Sciatic nerve (tissue), 2 donors: ENCODE data around the gene ISG20. TPM values are rescaled to one million over a fixed set of nuclear protein-coding genes. Genes with fewer than 3 reads are reported as not detected.
"Not testable (repeated sequence)": the region's sequence is repeated elsewhere in the genome, so short reads cannot be mapped to it uniquely, and the experiment has no call there.

Experiments used
- ATAC-seq: fragments of 200-7000 bp; cut with Tn5 transposase; one replicate; pipeline ENCODE4 v1.9.1; 2020; ENCODE audit warnings: mild to moderate bottlenecking, moderate library complexity
- DNase-seq: peaks from one replicate; pipeline ENCODE4 v3.0.0-alpha.2; 2020; ENCODE audit warnings: low spot score
- intact Hi-C: fragments of 100-400 bp; cut with DNase I; formaldehyde crosslinking; loops from one replicate; pipeline ENCODE4 v1.14.2; 2022
- total RNA-seq: library from RNA; stranded (reverse); fragmentation: NEBNext Ultra II Directional; extraction: Animal tissue kit (Norgen Biotek cat#: 25700); gene quantifications from one replicate; pipeline ENCODE4 v1.2.1, GENCODE V29; 2021
- donor health status: DM: no; HTN: no; CAD: no.
- donor health status: DM: no; HTN: no; CAD: no.

The ISG20 gene
- total RNA-seq, 1 donor from 2014 or later = 20.2 TPM

DNA sequence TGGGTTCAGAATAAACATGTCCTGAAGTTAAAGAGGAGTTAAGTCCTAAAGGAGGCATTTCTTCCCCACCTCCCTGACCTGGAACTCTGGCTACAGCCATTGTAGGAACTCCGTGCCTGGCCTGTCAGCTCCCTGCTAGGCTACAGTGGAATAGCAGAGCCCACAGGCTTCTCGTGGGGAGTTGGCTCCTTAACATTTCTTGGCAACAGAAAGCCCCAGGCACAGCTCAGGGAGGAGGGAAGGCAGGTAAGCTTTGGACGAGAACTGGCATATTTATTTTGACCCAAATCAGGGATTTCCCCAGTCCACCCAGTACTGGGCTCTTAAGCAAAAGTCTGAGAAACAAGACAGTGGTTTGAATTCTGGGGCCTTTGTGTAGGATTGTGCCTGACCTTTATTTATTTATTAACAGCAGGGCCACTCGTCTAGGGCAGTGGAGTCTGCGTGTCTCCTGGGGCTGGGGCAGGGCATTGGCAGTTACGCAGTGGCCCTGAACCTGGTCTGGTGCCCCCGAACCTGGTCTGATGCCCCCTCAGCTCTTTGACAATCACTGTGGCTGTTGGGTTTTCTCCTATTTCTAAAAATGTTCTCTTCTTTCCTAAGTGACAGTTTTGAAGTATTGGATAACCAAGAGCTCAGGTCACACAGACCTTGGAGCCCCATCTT lies 7.9 kb upstream of the ISG20 start:
- intact Hi-C loops = no loop called here
- DNase-seq = no peak
- ATAC-seq = no peak

DNA sequence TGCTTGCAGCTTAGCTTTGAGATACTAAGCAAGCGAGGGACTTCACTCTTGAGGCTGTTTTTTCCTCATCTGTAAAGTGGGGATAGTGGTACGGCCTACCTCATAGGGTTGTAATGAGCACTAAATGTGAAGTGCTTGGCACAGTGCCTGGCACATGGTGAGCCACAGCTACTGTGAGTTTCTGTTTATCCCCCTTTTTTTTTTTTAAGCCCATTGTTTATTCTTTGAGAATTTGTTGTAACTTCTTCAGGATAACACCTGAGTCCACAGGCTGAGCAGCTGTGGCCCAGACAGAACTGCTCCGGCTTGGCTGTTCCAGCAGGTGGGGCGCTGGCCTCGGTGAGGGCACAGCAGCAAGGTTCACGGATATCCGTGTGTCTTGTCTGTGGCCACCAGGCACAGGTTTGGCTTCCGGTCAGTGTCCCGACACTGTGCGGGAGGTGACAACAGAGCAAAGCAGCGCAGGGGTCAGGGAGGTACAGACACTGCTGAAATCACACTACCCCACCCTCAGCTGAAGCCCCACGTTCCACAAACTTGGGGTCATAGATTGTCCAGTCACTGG lies 7.3 kb upstream of the ISG20 start:
- ATAC-seq = no peak

DNA sequence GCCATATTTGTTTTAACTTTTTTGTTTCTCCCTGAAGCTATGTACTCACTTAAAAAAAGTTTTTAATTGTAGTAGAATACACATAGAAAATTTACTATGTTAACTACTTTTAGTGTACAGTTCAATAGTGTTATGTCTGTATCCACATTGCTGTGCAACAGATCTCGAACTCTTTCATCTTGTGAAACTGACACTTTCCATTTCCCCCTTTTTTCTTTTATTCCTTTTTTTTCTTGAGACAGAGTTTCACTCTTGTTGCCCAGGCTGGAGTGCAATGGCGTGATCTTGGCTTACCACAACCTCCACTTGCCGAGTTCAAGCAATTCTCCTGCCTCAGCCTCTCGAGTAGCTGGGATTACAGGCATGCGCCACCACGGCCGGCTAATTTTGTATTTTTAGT lies 6.0 kb upstream of the ISG20 start:
- DNase-seq = peak; percentile 8
- intact Hi-C loops, ATAC-seq: not testable (repeated sequence)

More for the DNA sequence above, 7.3 kb upstream of the ISG20 start:
- no peak for DNase-seq
- intact Hi-C loops = no loop called here

DNA sequence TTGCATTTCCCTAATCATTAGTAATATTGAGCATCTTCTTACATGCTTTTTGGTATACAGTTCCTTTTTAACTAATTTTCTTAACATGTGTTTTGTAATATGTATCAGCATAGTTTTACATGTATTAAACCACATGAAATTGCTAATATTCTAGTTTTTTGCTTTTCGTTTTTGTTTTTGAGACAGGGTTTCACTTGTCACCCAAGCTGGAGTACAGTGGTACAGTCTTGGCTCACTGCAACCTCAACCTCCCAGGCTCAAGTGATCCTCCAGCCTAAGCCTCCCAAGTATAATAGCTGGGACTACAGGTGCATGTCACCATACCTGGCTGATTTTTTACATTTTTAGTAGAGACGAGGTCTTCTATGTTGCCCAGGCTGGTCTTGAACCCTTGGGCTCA lies 4.4 kb upstream of the ISG20 start:
- no peak for ATAC-seq
- no peak for DNase-seq
- intact Hi-C loops = no loop called here

DNA sequence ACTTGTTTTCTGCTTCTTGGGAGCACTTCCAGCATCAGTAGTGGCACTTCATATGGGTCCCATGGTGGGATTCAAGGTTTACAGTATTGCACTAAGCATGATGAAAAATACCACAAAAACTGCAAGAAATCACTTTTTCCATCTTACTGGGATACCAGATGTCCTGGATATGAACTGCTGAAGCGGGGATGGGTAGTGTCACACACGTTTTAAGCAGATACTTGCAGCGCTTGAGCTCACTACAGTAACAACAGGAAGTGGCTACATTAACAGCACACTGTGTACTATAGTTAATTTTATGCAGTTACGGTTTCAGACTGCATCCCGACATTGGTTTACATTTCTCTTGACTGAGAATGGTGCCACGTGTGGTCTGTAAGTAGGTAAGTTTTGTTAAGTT lies 3.5 kb upstream of the ISG20 start:
- ATAC-seq (no peak), DNase-seq (no peak)
- intact Hi-C loops = no loop called here

DNA sequence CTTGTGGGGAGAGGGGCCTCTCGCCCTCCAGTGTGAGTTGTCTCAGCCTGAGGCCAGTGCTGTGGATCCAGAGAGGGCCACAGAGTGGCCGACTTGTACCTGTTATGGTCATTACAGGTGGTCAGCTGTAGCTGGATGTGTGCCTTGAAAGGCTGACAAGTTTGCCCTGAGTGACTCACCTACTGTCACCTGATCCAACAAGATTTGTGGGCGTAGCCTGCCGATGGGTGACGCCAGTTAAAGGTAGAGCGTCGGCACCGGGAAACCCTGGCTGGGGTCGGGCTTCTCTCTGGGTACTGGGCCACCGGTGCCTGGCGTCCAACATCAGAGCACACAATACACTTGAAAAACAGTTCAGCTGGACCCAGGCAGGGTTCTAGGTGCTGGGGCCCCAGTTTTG lies 2.8 kb upstream of the ISG20 start:
- intact Hi-C loops = no loop called here
- no peak for DNase-seq
- ATAC-seq = no peak

DNA sequence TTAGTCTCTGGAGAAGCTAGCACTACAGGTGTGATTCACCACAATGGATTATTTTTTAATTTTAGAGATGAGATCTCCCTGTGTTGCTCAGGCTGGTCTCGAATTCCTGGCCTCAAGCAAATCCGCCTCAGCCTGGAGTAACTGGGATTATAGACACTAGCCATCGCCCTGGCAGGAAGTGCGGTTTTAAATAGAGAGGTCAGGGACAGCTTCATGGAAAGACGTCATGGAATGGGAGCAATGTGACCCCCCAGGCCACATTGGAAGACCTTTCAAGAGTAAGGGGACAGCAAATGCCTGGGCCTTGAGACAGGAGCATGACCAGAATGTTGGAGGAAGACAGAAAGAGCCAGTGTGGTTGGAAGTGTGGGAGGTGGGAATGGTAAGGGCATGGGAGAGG lies 2.2 kb upstream of the ISG20 start:
- no peak for ATAC-seq
- intact Hi-C loops = no loop called here
- no peak for DNase-seq

DNA sequence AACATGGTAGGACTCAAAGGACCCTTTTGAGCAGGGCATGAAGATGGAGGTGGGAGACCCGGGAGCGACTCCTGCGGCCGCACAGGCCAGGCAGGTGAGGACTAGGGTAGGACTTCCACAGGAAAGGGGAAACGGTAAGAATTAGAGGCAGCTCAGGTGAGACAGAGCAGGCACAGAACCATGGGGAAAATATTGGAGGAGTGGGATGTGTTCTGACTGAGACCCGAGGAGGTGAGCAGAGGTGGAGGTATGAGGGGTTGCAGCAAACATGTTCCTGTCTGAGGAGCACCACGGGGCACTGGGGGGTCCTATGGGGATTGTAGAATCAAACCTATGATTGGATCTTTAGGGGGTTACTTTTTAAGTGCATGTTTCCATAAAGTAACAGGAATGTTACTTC lies 1.4 kb upstream of the ISG20 start:
- peak; percentile 27 for DNase-seq
- no peak for ATAC-seq
- intact Hi-C loops = no loop called here

DNA sequence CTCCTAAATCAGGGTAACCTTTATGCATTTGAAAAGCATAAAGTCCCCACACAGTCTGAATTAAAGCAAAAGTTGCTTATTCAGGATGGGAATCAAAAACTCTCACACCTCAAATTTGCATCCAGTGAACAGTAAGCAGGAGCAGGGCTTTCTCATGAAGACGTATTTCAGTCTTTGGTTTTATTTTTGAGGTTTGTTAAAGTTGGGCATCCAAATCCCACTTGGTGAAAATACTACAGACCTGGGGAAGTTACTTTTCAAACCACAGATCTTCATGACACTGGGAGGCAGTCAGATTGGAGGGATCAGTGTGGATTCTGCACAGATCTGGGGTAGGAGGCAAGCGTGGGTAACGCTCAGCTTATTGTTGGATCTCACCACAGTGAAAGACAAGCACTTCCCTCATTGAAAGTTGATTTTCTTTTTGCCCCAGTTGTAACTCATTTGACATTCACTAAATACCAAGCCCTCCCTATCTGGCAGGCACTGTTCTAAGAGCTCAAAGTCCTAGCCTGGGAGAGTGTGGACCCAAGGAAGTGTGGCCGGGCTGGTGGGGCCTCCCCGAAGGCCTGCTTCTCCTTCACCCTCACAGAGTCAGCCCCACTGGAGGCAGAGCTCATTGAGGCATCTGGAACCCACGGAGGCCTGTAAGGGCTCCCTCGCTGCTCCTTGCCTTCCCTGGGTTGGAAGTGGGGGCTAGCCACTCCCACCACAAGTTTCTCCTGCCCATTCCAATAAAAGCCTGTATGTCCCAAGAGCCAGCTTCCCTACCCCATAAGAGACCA lies 783 bp upstream of the ISG20 start:
- ATAC-seq = peak; percentile 29
- DNase-seq = peak; percentile 64
- intact Hi-C loops = no loop called here

DNA sequence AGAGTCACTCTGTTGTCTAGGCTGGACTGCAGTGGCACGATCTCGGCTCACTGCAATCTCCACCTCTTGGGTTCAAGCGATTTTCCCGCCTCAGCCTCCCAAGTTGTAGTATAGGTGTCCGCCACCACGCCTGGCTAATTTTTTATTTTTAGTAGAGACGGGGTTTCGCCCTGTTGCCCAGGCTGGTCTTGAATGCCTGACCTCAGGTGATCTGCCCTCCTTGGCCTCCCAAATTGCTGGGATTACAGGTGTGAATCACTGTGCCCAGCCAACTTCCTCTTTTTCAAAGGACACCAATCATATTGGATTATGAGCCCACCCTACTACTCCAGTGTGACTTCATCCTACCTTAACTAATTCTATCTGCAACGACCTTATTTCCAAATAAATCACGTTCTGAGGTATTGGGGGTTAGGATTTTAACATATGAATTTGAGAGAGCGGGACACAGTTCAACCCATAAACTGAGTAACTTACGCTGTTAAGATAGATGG lies 3.2 kb downstream of the ISG20 start:
- no peak for ATAC-seq
- DNase-seq = peak; percentile 48
- intact Hi-C loops = no loop called here

DNA sequence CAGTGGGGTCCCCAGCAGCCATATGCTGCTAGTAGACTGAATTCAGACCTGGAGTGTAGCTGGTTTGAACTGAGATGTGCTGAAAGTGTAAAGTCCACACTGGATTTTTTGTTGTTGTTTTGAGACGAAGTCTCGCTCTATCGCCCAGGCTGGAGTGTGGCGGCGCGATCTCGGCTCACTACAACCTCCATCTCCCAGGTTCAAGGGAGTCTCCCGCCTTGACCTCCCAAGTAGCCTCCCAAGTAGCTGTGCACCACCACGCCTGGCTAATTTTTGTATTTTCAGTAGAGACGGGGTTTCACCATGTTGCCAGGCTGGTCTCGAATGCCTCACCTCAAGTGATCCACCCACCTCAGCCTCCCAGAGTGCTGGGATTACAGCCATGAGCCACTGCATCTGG lies 3.7 kb downstream of the ISG20 start:
- ATAC-seq, intact Hi-C loops: not testable (repeated sequence)
- peak; percentile 45 for DNase-seq

DNA sequence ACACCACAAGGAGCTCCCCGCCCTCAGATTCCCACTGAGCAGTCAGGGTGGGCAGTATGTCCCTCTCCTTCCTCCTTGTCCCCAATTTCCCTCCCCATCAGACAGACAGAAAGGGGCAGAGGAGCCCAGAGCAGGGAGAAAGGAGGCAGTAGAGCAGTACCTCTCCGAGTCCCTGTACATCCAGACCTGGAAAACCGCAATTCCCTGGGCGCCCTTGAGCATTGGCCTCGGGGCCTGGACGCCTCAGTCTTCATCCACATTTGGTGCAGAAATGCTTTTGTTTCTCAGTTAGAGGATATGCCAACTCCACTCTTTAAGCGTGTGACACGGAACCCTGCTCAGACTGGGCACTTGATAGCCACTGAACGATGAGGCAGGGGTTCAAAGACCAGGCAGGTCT lies 5.9 kb downstream of the ISG20 start:
- ATAC-seq = no peak
- intact Hi-C loops = no loop called here
- DNase-seq = peak; percentile 53

DNA sequence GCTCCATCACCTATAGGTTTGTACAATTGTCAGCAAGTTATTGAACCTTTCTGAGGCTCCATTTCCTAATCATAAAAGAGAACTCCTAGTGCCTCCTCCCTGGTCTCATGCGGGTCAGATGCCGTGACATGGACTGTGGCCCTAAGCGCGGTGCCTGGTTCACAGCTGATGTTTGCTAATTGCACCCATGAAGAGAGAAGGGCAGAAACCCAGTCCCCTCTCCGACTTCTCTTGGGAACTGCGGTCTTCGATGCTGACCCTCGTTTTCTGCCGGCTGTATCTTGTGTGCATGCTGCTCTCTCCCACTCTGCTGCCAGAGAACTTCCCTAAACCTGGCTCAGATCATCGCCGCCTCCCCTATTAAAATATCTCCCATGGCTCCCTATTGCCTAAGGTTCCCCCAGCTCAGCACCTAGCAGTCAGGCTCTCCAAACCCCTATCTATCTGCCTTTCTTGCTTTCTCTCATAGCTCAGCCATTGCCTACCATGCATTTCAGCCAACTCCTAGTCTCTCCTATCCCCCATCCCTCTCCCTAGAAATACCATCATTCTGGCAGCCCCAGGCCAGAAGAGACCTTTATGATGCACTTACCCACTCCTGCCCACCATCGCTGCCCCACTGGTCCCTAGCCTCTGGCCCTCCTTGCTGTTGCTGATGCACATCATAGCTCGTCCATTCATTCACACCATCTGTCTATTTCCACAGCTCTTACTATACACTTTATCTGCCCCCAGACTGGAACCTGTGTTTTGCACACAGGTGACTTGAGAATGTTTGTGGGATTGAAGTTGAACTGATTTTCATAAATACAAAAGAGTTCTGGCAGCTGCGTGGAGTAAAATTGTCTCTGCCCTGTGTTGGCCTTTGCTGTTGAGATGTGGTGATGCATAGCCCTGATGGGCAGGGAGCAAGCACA lies 6.6 kb downstream of the ISG20 start:
- no peak for ATAC-seq
- intact Hi-C loops = loop anchor here (2.0 kb wide), 1 partner anchor 79 kb away; no protein-coding TSS in a partner anchor
- peak; percentile 27 for DNase-seq

DNA sequence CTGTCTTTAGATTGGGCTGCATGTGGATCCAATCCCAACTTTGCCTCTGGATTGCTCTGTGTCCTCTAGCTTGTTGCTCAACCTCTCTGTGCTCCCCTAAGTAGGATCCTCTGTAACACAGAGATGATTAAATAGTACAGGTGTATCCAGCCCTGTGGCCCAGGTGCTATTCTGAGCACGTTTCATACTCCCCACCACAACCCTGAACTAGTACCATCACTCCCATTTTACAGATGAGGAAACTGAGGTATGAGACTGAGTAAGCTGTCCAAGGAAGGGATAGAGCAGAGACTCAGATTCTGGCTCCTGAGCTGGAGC lies 7.2 kb downstream of the ISG20 start:
- ATAC-seq (no peak), DNase-seq (no peak)
- intact Hi-C loops = loop anchor here (2.0 kb wide), 1 partner anchor 79 kb away; no protein-coding TSS in a partner anchor

DNA sequence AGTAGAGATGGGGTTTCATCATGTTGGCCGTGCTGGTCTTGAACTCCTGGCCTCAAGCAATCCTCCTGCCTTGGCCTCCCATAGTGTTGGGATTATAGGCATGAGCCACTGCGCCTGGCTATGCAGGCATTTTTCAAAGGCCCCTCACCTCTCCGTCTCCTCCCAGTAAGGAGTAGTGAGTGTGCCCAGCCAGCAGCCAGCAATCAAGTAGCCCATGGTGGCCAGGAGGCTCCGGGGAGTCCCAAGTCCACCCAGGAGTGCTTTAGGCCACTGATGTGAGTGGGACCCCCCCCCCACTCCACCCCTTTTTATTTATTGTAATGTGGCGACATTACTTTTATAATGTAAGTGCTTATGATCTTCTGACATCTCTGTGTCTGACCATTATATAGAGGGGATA lies 8.1 kb downstream of the ISG20 start:
- DNase-seq = peak; percentile 44
- no peak for ATAC-seq
- intact Hi-C loops = loop anchor here (2.0 kb wide), 1 partner anchor 78 kb away; no protein-coding TSS in a partner anchor

DNA sequence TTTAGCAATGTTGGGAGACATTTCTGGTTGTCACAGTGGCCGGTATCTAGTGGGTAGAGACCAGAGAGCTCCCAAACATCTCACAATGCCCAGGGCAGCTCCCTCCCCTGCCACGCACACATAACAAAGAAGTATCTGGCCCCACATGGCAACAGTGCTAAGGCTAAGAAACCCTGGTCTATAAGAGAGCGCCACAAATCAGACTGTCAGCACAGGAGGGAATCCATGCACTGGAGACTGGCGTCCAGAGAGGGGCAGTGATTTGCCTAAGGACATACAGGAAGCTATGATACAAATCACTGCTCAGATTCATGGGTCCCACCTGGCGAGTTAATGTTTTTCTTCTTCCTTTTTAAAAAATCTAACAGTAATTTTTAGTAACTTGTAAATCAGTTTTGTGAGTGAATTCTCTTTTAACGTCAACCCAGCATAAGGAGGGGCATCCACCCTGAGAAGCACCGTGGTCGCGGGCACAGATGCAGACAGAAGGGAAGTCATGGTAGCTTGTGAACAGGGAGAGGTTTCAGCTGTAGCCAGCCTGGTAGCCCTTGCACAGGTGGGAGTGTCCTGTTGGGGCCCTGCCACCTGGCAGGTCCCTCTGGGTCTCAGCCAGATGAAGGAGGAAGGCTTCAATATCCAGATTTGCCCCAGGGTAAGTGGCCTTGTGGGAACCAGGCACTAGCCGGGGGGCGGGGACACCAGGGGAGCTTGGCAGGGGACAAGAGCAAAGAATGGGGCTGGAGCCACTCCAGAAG lies 8.7 kb downstream of the ISG20 start:
- ATAC-seq (no peak), DNase-seq (peak; percentile 54)

DNA sequence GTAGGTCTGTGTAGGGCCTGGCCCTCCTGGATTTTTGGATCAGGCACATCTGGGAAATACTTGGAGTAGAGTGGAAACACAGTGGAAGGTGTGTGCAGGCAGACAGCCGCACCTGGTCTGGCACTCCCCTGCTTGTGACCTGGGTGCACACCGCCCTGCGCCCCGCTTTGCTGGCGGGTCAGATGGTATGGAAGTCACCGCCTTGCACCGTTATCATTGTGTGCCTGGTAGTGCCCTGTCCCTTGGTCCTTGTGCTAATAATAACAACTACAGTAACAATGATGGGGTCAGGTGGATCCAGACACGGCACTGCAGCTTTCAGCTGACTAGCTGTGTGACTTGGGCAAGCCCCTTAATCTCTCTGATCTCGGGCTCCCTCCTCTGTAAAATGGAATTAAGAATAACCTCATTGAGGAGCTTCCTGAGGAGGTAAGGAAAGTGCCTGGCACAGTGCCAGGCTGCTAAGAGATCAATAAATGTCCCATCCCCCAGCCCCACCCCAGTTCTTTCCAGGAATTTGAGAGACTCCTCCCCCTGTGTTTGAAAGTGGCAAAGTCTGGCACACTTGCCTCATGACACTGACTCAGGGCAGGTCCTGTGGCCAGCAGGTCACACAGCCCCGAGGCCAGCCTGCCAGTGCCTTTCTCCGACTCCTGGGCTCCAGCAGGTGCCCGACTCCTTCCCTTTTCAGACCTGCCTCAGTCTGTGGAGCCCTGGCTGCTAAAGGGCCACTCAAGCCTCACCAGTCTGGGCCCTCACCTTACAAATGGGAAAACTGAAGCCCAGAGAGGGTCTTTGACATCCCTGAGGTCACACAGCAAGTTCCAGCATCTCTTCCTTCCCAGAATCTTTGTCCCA lies 9.8 kb downstream of the ISG20 start:
- ATAC-seq (peak; percentile 12), DNase-seq (peak; percentile 65)
- intact Hi-C loops = no loop called here

More for the DNA sequence above, 8.7 kb downstream of the ISG20 start:
- intact Hi-C loops = loop anchor here (2.0 kb wide), 1 partner anchor 77 kb away; no protein-coding TSS in a partner anchor
